ENCODE results near the gene SLC36A1. TPM values are rescaled to one million over a fixed set of nuclear protein-coding genes. Genes with fewer than 3 reads are reported as not detected.

The SLC36A1 gene
- total RNA-seq, 1 experiment from 2014 or later, result 7.4 TPM

- H3K4me2 ChIP-seq (ENCODE audit: low read length), result no peak overlapping the region
- no peak for TF ChIP-seq ELF1 (IDR thresholded peaks at IDR 0.05; ENCODE audit: borderline replicate concordance, low read depth)
- no peak for TF ChIP-seq ZNF274 (IDR thresholded peaks at IDR 0.05; ENCODE audit: low read depth, low read length)
- TF ChIP-seq YY1 (IDR thresholded peaks at IDR 0.05; ENCODE audit: extremely low read depth, insufficient replicate concordance, low read depth, low read length), result no peak
- TF ChIP-seq EZH2phosphoT487 (IDR thresholded peaks at IDR 0.05; ENCODE audit: borderline replicate concordance), result no peak
- no peak for TF ChIP-seq ZFX (IDR thresholded peaks at IDR 0.05)
- no peak for TF ChIP-seq JUND (IDR thresholded peaks at IDR 0.05)
- TF ChIP-seq SP1 (IDR thresholded peaks at IDR 0.05; ENCODE audit: low read depth), result no peak
- no peak for TF ChIP-seq RAD21 (IDR thresholded peaks at IDR 0.05; ENCODE audit: low read depth)
- TF ChIP-seq CTCF (IDR thresholded peaks at IDR 0.05 in 2 of 3, conservative IDR thresholded peaks at IDR 0.05 in 1 of 3; ENCODE audit: borderline replicate concordance in 1 of 3, insufficient read depth in 1 of 3, low read depth in 2 of 3, low read length in 2 of 3), result no peak
- no peak for TF ChIP-seq SRF (IDR thresholded peaks at IDR 0.05; ENCODE audit: low read depth)
- no peak for TF ChIP-seq ATF3 (IDR thresholded peaks at IDR 0.05)
- no peak for TF ChIP-seq CEBPB (IDR thresholded peaks at IDR 0.05; ENCODE audit: low read depth)
- TF ChIP-seq REST (IDR thresholded peaks at IDR 0.05; ENCODE audit: low read depth), result no peak
- no peak for TF ChIP-seq MAX (IDR thresholded peaks at IDR 0.05)
- no peak for TF ChIP-seq ZBTB33 (IDR thresholded peaks at IDR 0.05; ENCODE audit: extremely low read depth, insufficient replicate concordance, low read length)
- TF ChIP-seq SIN3A (IDR thresholded peaks at IDR 0.05; ENCODE audit: low read depth), result no peak
- TF ChIP-seq POLR2AphosphoS5 (IDR thresholded peaks at IDR 0.05; ENCODE audit: low read depth, low read length), result no peak
- RAD21 ChIA-PET (ENCODE audit: low non-redundant PET in 1 of 2, low total read pairs in 2 of 2, uncharacterized antibody in 2 of 2, unreplicated experiment in 2 of 2), result no interaction called here
These were observed 36.2 kb downstream of the SLC36A1 start for GRCh38 chr5:151483647-151484046.

More at GRCh38 chr5:151483647-151484046, 36.2 kb downstream of the SLC36A1 start:
- Histone ChIP-seq H3K79me2 (ENCODE audit: insufficient read depth, low read length) (no peaks in the 10 kb centered on the region), H3K27ac (ENCODE audit: low read depth, low read length) (no peak overlapping the region), H3K9me2 (ENCODE audit: insufficient read depth) (no peaks in the 10 kb centered on the region), H3K36me3 (ENCODE audit: control insufficient read depth in 1 of 2, insufficient read depth in 2 of 2, low read length in 2 of 2) (no peaks in the 10 kb centered on the region), H3K4me1 (ENCODE audit: control insufficient read depth in 1 of 2, insufficient read depth in 2 of 2, low read length in 2 of 2) (no peaks in the 10 kb centered on the region), H2AFZ (ENCODE audit: low read depth, low read length, poor library complexity, severe bottlenecking) (no peak overlapping the region), H3K27me3 (ENCODE audit: insufficient read depth, low read length) (no peaks in the 10 kb centered on the region), H3K4me3 (replicated peaks in 1 of 2; ENCODE audit: low read depth in 1 of 2, low read length in 2 of 2) (no peak overlapping the region), H3K9ac (ENCODE audit: low read length) (no peak overlapping the region), H3K9me3 (ENCODE audit: control insufficient read depth in 1 of 2, insufficient read depth in 1 of 2, low read depth in 1 of 2, low read length in 2 of 2) (no peaks in the 10 kb centered on the region), H4K20me1 (ENCODE audit: insufficient read depth) (no peaks in the 10 kb centered on the region)
- DNase-seq (ENCODE audit: low read depth, low spot score) (no peak), ATAC-seq (no peak)
- intact Hi-C loops (cut with micrococcal nuclease), result no loop called here
- ChIA-PET CTCF (no interaction called here), POLR2A (no interaction called here)
- BruUV-seq (replicated peaks), result no TSS peak

Measured in HCT116 (cell line).